GM04503 (cell line): ENCODE measurements around the gene MC1R.
"Not testable (repeated sequence)": the region's sequence is repeated elsewhere in the genome, so short reads cannot be mapped to it uniquely, and the experiment has no call there.

Experiments used
- DNase-seq: peaks from one replicate; pipeline ENCODE4 v3.0.0-alpha.2; 2012; ENCODE audit warnings: low read depth

Gene MC1R

GRCh38 chr16:89918453-89919347, at the start of gene MC1R:
TSS of gene MC1R (plus strand) at chr16:89918862. CDS start at chr16:89919259, 397 bp downstream.
- no peak for DNase-seq

GRCh38 chr16:89869911-89870310, 48.8 kb upstream of the MC1R start:
- no peak for DNase-seq

GRCh38 chr16:89870440-89870839, 48.2 kb upstream of the MC1R start:
- no peak for DNase-seq

GRCh38 chr16:89871895-89872294, 46.8 kb upstream of the MC1R start:
- no peak for DNase-seq

GRCh38 chr16:89873109-89873971, 45.3 kb upstream of the MC1R start, which contains the start of gene TCF25:
TSS of gene TCF25 (plus strand) at chr16:89873592. CDS start at chr16:89873668, 76 bp downstream.
- DNase-seq: no peak

- peak; percentile 54 for DNase-seq
These were observed 44.5 kb upstream of the MC1R start for GRCh38 chr16:89873972-89874689.

GRCh38 chr16:89879123-89879522, 39.5 kb upstream of the MC1R start:
- not testable (repeated sequence) for DNase-seq

- DNase-seq: no peak
These were observed 37.9 kb upstream of the MC1R start for GRCh38 chr16:89880477-89881367.

GRCh38 chr16:89881368-89881730, 37.3 kb upstream of the MC1R start:
- no peak for DNase-seq

- no peak for DNase-seq
These were observed 35.2 kb upstream of the MC1R start for GRCh38 chr16:89883346-89884040.

- DNase-seq: no peak
These were observed 34.6 kb upstream of the MC1R start for GRCh38 chr16:89884041-89884421.

- DNase-seq: no peak
These were observed 31.4 kb upstream of the MC1R start for GRCh38 chr16:89887243-89887642.

GRCh38 chr16:89890200-89890599, 28.5 kb upstream of the MC1R start:
- no peak for DNase-seq

GRCh38 chr16:89890886-89891657, 27.6 kb upstream of the MC1R start:
- DNase-seq: no peak

GRCh38 chr16:89892055-89892630, 26.5 kb upstream of the MC1R start:
- no peak for DNase-seq

- DNase-seq: no peak
These were observed 26.0 kb upstream of the MC1R start for GRCh38 chr16:89892635-89893034.

- no peak for DNase-seq
These were observed 24.8 kb upstream of the MC1R start for GRCh38 chr16:89893642-89894548.
